AG04449 (cell line): Measurements from ENCODE around the gene CDC45.

ENCODE experiments used
- CTCF ChIA-PET: fragments of 350-600 bp; formaldehyde crosslinking; extraction: SDS; loops from one replicate; lab custom pipeline; 2021; ENCODE audit warnings: antibody characterized with exemption; lab: Yijun Ruan, JAX
- POLR2A ChIA-PET: fragments of 400-600, 350-600 bp; formaldehyde crosslinking; extraction: SDS; loops from one replicate; lab custom pipeline; 2020; ENCODE audit warnings: antibody characterized with exemption, inconsistent platforms; lab: Yijun Ruan, JAX
- DNase-seq: peaks from one replicate; pipeline ENCODE4 v3.0.0-alpha.2; 2010; ENCODE audit warnings: low read depth, low spot score
- H3K4me3 ChIP-seq: 2 replicates; pipeline ENCODE4 v1.5.1; 2011; ENCODE audit warnings: low read depth, mild to moderate bottlenecking, control low read depth, low read length
- CTCF ChIP-seq: IDR thresholded peaks from one replicate; pipeline ENCODE4 v1.5.1; 2011; ENCODE audit warnings: mild to moderate bottlenecking, moderate library complexity, low read length, control low read depth, inconsistent platforms; ENCODE audit not compliant: insufficient read depth; ENCODE audit errors: missing control alignments

Gene CDC45

GRCh38 chr22:19455033-19455432, 24.7 kb upstream of the CDC45 start:
- no peak for TF ChIP-seq CTCF
- ChIA-PET POLR2A (no interaction called here), CTCF (no interaction called here)
- no peak for DNase-seq
- no peak overlapping the region for H3K4me3 ChIP-seq

- ChIA-PET POLR2A (no interaction called here), CTCF (no interaction called here)
- H3K4me3 ChIP-seq, result no peak overlapping the region
- no peak for DNase-seq
- TF ChIP-seq CTCF, result no peak
These were observed 23.9 kb upstream of the CDC45 start for GRCh38 chr22:19455585-19456370.

GRCh38 chr22:19456541-19456940, 23.2 kb upstream of the CDC45 start:
- H3K4me3 ChIP-seq, result no peak overlapping the region
- ChIA-PET CTCF (no interaction called here), POLR2A (no interaction called here)
- TF ChIP-seq CTCF, result no peak
- DNase-seq, result no peak

- no peak for TF ChIP-seq CTCF
- no peak for DNase-seq
- ChIA-PET POLR2A (no interaction called here), CTCF (interaction anchor here (0.7 kb wide), 1 partner anchor 11 kb away, joined by 3 read pairs; no protein-coding TSS in a partner anchor)
- H3K4me3 ChIP-seq, result no peak overlapping the region
These were observed 21.8 kb upstream of the CDC45 start for GRCh38 chr22:19457828-19458428.

GRCh38 chr22:19460036-19460435, 19.7 kb upstream of the CDC45 start:
- H3K4me3 ChIP-seq, result no peak overlapping the region
- CTCF ChIA-PET, result no interaction called here
- POLR2A ChIA-PET, result no interaction called here
- DNase-seq, result no peak
- TF ChIP-seq CTCF, result no peak

GRCh38 chr22:19461506-19461905, 18.2 kb upstream of the CDC45 start:
- no peak for TF ChIP-seq CTCF
- ChIA-PET CTCF (interaction anchor here (1.2 kb wide), 1 partner anchor 12 kb away, joined by 4 read pairs; no protein-coding TSS in a partner anchor), POLR2A (no interaction called here)
- no peak for DNase-seq
- H3K4me3 ChIP-seq, result no peak overlapping the region
